CD4-positive, alpha-beta T cell treated with Interleukin-6 at 100 ng/mL for 8 hours (primary cell): ENCODE results near the gene CALD1.

ENCODE experiments used
- DNase-seq: peaks from one replicate; pipeline ENCODE4 v3.0.0-alpha.2; 2020; ENCODE audit warnings: mixed read lengths, low spot score

The CALD1 gene

GRCh38 chr7:134859783-134860182 is 80.3 kb downstream of the CALD1 start:
- no peak for DNase-seq

DNA sequence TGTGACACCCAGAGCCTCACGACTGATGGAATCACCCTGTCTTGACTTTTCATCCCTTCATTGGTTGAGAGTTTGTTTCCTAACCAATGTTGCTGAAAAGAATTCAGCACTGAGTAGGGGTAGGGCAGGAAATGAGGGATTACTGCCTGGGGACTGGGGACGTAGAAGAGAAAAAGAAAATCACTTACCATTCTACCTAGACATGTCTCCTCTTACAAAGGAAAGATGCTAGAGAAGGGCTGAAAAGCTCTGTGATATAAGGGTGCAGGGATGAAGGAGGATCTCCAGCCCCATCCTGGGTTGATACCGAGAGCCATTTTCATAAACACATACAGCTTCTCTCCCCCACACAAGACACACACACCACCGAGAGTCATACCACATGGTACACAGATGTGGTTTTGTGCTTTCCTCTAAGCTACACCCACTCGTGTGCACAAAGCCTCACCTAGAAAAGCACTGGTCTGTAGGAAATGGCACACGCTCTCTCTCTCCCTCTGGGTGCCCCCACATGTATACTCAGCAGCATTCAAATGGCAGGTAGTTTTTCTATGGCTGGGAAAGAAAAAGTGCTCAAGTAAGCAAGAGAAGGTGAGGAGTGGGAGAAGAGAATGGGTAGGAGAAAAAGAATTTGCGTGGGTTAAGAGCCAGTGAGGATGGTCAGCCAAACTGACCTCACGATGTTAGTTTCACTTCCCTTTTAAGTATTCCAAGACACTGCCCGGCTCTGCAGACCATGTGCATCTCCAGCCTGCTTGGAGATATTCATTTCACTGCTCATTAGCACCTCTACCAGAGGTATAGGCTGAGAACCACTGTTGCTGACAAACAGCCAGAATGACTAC is 85.8 kb downstream of the CALD1 start:
- DNase-seq: peak; percentile 70

DNA sequence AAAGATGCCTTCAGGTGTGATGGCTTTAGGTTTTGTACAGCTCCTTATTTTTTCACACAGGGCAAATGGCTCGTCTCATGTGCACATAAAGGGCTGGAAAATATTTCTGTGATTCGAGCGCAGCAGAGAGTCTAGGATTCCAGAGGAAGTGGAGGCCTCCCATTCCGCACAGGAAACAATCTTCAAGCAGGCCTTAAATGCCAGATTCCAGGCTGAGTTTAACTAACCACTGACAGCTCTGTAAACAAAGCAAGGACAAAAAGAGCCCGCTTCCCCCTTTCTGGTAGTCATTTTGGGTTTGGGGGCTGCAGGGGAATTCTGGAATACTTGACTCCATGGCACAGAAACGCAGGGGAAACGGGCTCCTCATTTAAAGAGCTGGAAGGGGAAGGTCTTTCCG is 87.2 kb downstream of the CALD1 start:
- DNase-seq: no peak

GRCh38 chr7:134870156-134870555 is 90.7 kb downstream of the CALD1 start:
- no peak for DNase-seq

DNA sequence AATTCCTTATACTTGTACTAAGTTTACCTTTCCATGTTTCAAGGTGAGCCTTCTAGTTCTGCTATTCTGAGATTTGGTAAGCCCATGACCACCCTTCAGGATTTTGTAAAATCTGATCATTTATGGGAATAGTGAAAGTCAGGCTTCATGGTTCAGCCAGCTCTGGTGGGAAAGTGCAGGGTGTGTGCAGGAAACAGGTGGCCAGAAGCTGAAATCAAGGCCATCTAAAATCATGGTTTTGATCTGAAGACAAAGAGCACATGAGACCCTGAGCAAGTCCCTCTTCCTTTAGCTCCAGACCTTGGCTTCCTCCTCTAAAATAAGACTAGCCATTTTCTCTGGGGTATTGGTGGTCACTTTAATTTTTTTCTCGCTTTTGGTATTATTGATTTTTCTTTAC is 91.3 kb downstream of the CALD1 start:
- no peak for DNase-seq

GRCh38 chr7:134873253-134873652 is 93.8 kb downstream of the CALD1 start:
- no peak for DNase-seq

DNA sequence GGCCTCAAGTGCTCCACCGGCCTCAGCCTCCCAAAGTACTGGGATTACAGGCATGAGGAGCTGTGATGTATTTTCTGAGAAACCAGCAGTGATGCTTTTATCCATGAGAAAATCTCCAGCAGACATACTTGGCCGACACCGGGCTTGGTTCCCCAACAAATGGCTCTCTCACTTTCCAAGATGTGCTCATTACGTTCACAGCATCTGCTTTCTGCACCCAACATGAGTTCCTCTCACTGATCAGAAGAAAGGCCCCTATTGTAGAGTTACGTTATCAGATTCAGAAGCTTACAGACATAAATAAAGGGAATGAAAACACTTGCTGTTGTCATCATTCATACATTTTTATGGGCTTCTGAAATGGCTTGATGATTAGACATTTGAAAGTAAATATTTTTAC is 95.0 kb downstream of the CALD1 start:
- DNase-seq: no peak

DNA sequence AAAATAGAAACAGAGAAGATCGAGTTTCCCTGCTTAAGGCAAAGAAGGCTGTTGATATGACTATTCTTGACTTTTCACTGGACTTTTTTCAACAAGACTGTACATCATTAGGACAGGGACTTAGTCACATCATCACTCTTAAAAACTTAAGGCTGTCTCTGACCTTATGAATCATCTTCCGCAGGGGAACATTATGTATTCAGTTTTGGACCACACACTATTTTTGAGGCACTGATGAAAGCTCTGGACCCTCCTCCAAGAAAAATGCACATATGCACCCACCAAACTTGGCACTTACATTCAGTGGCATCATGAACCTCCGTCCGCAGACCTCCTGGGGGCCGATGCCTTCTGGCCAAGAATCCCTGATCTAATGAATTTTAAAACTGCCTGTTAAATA is 96.4 kb downstream of the CALD1 start:
- no peak for DNase-seq

- DNase-seq: no peak
These were observed 99.4 kb downstream of the CALD1 start for GRCh38 chr7:134878746-134879357.

GRCh38 chr7:134879815-134880475 is 100.5 kb downstream of the CALD1 start:
- no peak for DNase-seq

DNA sequence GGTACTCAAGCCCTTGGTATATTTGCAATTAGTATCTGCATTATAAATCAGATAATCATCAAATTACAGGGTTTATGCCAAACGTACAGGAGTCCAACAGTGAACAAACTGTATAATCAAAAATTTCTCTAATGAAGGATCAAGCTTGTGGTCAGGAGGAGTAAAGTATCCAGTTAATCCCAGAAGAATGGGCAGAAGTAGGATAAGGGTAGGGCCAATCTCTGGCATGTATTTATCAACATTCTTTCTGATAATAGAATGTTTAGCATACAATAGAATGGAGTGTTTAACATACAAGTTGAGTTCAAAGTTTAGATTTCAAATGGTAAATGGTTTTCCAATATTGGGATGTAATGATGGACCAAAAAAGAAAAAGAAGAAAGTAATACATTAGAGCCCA is 103.0 kb downstream of the CALD1 start:
- DNase-seq: no peak

- no peak for DNase-seq
These were observed 106.5 kb downstream of the CALD1 start for GRCh38 chr7:134885967-134886352.

- DNase-seq: peak; percentile 18
These were observed 107.1 kb downstream of the CALD1 start for GRCh38 chr7:134886353-134887057.

DNA sequence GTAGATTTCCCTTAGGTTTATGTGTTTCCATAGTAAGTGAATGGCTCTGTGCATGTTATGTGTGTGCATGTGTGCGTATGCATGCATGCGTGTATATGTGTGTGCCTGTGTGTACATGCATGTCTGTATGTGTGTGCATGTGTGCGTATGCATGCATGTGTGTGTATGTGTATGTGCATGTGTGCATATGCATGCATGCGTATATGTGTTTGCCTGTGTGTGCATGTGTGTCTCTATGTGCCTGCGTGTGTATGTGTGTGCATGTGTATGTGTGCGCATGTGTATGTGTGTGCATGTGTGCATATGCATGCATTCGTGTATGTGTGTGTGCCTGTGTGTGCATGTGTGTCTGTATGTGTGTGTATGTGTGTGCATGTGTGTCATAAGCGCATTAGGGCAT is 108.1 kb downstream of the CALD1 start:
- DNase-seq: no peak

DNA sequence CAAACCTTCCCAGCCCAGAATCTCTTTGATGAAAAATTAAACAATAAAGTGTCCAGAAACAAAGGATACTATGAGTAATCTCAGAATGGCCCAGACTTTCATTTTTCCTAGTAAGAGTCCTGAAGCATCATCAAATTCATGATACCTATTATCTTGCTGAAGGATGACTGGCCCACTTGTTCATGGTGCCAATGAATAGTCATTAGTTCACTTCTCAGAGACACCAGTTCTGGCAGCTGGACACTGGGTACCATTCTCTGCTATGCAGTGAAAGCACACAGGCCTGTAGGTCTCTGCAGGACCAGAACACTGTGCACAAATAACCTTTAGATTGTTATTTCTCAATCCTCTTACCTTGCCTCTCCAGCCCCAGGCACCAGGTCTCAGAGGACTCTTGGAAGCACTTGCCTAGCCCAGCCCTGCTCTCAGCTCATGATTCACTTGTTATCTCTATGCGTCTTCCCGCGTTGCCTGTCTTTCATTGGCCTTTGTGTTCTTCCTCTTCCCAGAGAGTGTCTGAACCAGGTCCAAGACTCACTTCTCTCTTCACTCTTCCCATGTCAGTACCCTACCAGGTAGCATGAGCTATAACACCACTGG is 108.8 kb downstream of the CALD1 start:
- no peak for DNase-seq

DNA sequence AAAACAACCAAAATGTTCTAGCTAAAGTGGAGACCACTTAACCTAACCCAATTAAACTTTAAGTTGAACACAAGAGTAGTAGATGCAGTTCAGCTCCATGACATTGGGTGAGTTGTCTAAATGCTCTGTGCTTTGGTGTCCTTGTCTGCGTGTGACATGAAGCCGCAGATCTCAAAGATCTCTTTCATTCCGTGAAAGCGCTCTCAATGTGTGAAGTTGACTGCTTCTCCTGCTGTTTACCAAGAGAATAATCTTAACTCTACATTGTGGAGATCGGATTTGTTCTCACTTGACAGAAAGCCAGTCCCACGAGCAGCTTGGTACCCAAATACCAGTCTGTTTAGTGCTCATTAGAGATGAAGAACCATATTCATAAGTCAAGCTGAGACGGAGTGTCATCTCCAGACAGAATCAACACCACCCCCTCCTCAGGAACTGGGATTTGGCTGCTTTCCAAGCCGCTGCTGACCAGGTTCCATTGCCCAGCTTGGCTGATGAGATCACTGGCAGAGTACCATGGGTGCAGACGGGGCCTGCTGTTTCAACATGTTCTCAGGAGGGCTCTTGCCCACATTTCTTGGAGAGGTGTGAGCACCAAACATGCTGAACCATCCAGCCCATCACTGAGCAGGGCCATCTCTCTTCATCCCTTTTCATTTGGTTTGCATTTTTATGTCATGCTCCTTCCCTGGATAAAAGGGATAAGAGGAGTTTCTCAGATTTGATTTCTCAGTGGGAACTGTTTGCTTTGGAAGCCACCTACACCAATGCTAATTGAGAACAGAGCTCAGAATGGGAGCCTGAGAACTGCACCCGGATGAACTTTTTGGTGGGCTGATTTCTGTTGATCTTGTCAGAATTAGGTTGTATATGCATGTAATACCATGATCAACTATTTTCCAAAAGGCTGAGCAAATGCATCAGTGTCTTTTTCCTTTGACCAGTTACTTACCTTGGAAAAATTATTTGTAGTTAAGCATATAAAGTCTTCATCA is 111.1 kb downstream of the CALD1 start:
- DNase-seq: no peak

DNA sequence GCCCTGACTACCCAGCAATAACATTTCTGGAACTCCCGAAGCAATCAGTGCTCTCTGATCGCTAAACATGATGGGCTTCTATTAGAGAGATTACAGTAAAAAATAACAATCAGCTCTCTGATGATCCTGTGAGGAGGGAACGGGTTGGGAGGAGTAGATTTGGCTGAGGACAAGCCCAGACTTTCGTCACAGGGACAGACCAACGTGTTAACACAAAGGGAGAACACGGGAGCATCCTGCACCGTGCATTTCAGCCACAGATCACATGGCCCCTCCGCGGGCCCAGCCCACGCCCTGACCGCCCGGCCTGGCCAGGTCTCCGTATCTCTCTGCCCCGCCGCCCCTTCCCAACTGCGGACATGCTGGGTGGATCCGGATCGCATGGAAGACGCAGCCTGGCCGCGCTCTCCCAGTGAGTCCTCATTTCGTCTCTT is 111.8 kb downstream of the CALD1 start:
- DNase-seq: no peak

- no peak for DNase-seq
These were observed 112.6 kb downstream of the CALD1 start for GRCh38 chr7:134891696-134892678.

DNA sequence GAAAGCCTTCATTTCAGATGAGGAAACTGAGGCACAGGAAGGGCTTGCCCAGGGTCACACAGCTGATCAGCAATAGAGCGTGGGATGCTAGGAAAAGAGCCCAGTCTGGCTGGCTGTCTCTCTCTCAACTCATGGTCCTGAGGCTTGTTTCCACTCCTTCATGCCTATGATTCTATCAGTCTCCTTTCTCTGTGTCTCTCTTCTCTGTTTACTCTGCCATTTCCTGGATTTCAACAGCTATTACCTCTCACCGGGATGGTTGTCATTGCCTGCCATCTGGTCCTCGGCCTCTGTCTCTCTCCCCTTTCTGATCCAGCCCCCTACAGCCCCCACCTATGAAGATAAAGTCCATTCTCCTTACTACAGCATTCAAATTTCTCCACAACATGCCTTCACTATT is 113.5 kb downstream of the CALD1 start:
- DNase-seq: no peak

GRCh38 chr7:134893920-134894319 is 114.5 kb downstream of the CALD1 start:
- DNase-seq: no peak
